Naive B cell (primary cell): Measurements from ENCODE around the gene PAPOLA. TPM values are rescaled to one million over a fixed set of nuclear protein-coding genes. Genes with fewer than 3 reads are reported as not detected.

Source experiments
- ATAC-seq, 2 donors: fragments of 150-1000 bp; cut with Tn5 transposase; 2 replicates each; pipeline ENCODE4 v1.10.0; 2021; ENCODE audit warnings: low read depth in 2 of 2, mild to moderate bottlenecking in 2 of 2, moderate library complexity in 2 of 2
- DNase-seq: peaks from one replicate; pipeline ENCODE4 v3.0.0; 2022
- H3K27ac Mint-ChIP-seq, 6 donors: one replicate each; pipeline ENCODE4 v1.8.0; 2020 to 2022; ENCODE audit warnings: mild to moderate bottlenecking in 6 of 6, mixed read lengths in 6 of 6, moderate library complexity in 5 of 6, inconsistent platforms in 2 of 6
- H3K27me3 Mint-ChIP-seq, 3 donors: one replicate each; pipeline ENCODE4 v1.8.0; 2021 to 2022; ENCODE audit warnings: mixed read lengths in 3 of 3, mild to moderate bottlenecking in 1 of 3
- H3K36me3 Mint-ChIP-seq, 2 donors: one replicate each; pipeline ENCODE4 v1.8.0; 2020 to 2022; ENCODE audit warnings: mixed read lengths in 2 of 2, inconsistent platforms in 1 of 2, mild to moderate bottlenecking in 1 of 2
- H3K4me1 Mint-ChIP-seq, 3 donors: one replicate each; pipeline ENCODE4 v1.8.0; 2020 to 2022; ENCODE audit warnings: mixed read lengths in 3 of 3, inconsistent platforms in 1 of 3, mild to moderate bottlenecking in 1 of 3, moderate library complexity in 1 of 3
- H3K4me3 Mint-ChIP-seq, 8 donors: one replicate each; pipeline ENCODE4 v1.8.0; 2020 to 2022; ENCODE audit warnings: mild to moderate bottlenecking in 8 of 8, mixed read lengths in 8 of 8, moderate library complexity in 8 of 8, inconsistent platforms in 2 of 8
- H3K9me3 Mint-ChIP-seq, 7 donors: one replicate each; pipeline ENCODE4 v1.8.0; 2020 to 2022; ENCODE audit warnings: mixed read lengths in 7 of 7, mild to moderate bottlenecking in 5 of 7, inconsistent platforms in 2 of 7, moderate library complexity in 1 of 7
- polyA plus RNA-seq, 6 donors: library from polyadenylated mRNA; unstranded; fragments of 300-500 nt; fragmentation: Illumina TruSeq; gene quantifications; one replicate each; pipeline ENCODE4 v1.2.3, GENCODE V29; 2021; ENCODE audit warnings: low read depth in 6 of 6

Gene PAPOLA
- polyA plus RNA-seq, 6 donors from 2014 or later, result 100 to 157 (median 128) TPM

GRCh38 chr14:96538097-96538989, 36.2 kb downstream of the PAPOLA start:
- ATAC-seq (no peak), DNase-seq (no peak)
- Mint-ChIP-seq H3K4me1 (peaks cover 0 to 3% (median 0%) of the 10 kb centered on the region in 3 donors), H3K9me3 (no peaks in the 10 kb centered on the region), H3K27me3 (no peaks in the 10 kb centered on the region), H3K4me3 (no peak overlapping the region), H3K27ac (peak overlapping the region in 2 of 6 donors; percentile 1 to 16), H3K36me3 (no peaks in the 10 kb centered on the region)

GRCh38 chr14:96538990-96539317, 36.8 kb downstream of the PAPOLA start:
- no peaks in the 10 kb centered on the region for H3K27me3 Mint-ChIP-seq
- H3K36me3 Mint-ChIP-seq, result no peaks in the 10 kb centered on the region
- peak overlapping the region in 1 of 6 donors; percentile 47 for H3K27ac Mint-ChIP-seq
- H3K9me3 Mint-ChIP-seq, result no peaks in the 10 kb centered on the region
- ATAC-seq, result no peak
- peaks cover 0 to 3% (median 0%) of the 10 kb centered on the region in 3 donors for H3K4me1 Mint-ChIP-seq
- no peak for DNase-seq
- no peak overlapping the region for H3K4me3 Mint-ChIP-seq

- Mint-ChIP-seq H3K4me1 (peaks cover 0 to 4% (median 0%) of the 10 kb centered on the region in 3 donors), H3K36me3 (peaks cover 14 to 27% of the 10 kb centered on the region in 2 donors), H3K27ac (peak overlapping the region in 5 of 6 donors; percentile 0 to 81 (median 40)), H3K4me3 (no peak overlapping the region), H3K27me3 (no peaks in the 10 kb centered on the region), H3K9me3 (no peaks in the 10 kb centered on the region)
- no peak for DNase-seq
- no peak for ATAC-seq
Measured at GRCh38 chr14:96554315-96554910, 52.2 kb downstream of the PAPOLA start.

- no peak for DNase-seq
- no peak for ATAC-seq
- Mint-ChIP-seq H3K4me3 (no peak overlapping the region), H3K36me3 (peaks cover 5 to 21% of the 10 kb centered on the region in 2 donors), H3K27ac (peak overlapping the region in 1 of 6 donors; percentile 17), H3K27me3 (no peaks in the 10 kb centered on the region), H3K4me1 (peaks cover 0 to 4% (median 0%) of the 10 kb centered on the region in 3 donors), H3K9me3 (no peaks in the 10 kb centered on the region)
Measured at GRCh38 chr14:96559571-96559970, 57.4 kb downstream of the PAPOLA start.

- no peak overlapping the region for H3K4me3 Mint-ChIP-seq
- no peaks in the 10 kb centered on the region for H3K27me3 Mint-ChIP-seq
- ATAC-seq, result no peak
- no peak overlapping the region for H3K27ac Mint-ChIP-seq
- H3K4me1 Mint-ChIP-seq, result peaks cover 0 to 3% (median 0%) of the 10 kb centered on the region in 3 donors
- DNase-seq, result no peak
- no peaks in the 10 kb centered on the region for H3K9me3 Mint-ChIP-seq
- H3K36me3 Mint-ChIP-seq, result peaks cover 10 to 21% of the 10 kb centered on the region in 2 donors
Measured at GRCh38 chr14:96564389-96564788, 62.2 kb downstream of the PAPOLA start.

- ATAC-seq (no peak), DNase-seq (no peak)
- Mint-ChIP-seq H3K36me3 (peaks cover 8 to 21% of the 10 kb centered on the region in 2 donors), H3K27me3 (no peaks in the 10 kb centered on the region), H3K9me3 (no peaks in the 10 kb centered on the region), H3K27ac (peak overlapping the region in 1 of 6 donors; percentile 52), H3K4me1 (peaks cover 0 to 3% (median 0%) of the 10 kb centered on the region in 3 donors), H3K4me3 (no peak overlapping the region)
Measured at GRCh38 chr14:96565811-96566210, 63.6 kb downstream of the PAPOLA start.

- H3K36me3 Mint-ChIP-seq, result peaks cover 5 to 19% of the 10 kb centered on the region in 2 donors
- DNase-seq, result no peak
Measured at GRCh38 chr14:96567289-96567899, 65.2 kb downstream of the PAPOLA start.

GRCh38 chr14:96568621-96569020, 66.4 kb downstream of the PAPOLA start:
- Mint-ChIP-seq H3K27me3 (no peaks in the 10 kb centered on the region), H3K9me3 (no peaks in the 10 kb centered on the region), H3K36me3 (peaks cover 11 to 13% of the 10 kb centered on the region in 2 donors), H3K27ac (peak overlapping the region in 1 of 6 donors; percentile 63), H3K4me1 (peaks cover 0 to 3% (median 0%) of the 10 kb centered on the region in 3 donors), H3K4me3 (no peak overlapping the region)
- DNase-seq (no peak), ATAC-seq (no peak)

More at GRCh38 chr14:96567289-96567899, 65.2 kb downstream of the PAPOLA start:
- Mint-ChIP-seq H3K9me3 (no peaks in the 10 kb centered on the region), H3K4me1 (peaks cover 0 to 3% (median 0%) of the 10 kb centered on the region in 3 donors), H3K4me3 (no peak overlapping the region), H3K27ac (peak overlapping the region in 1 of 6 donors; percentile 30), H3K27me3 (no peaks in the 10 kb centered on the region)
- ATAC-seq, result peak; percentile 50 to 51

GRCh38 chr14:96571311-96571710, 69.1 kb downstream of the PAPOLA start:
- no peak for ATAC-seq
- Mint-ChIP-seq H3K9me3 (no peaks in the 10 kb centered on the region), H3K27ac (no peak overlapping the region), H3K4me1 (peaks cover 14 to 20% (median 15%) of the 10 kb centered on the region in 3 donors), H3K27me3 (no peaks in the 10 kb centered on the region), H3K4me3 (no peak overlapping the region), H3K36me3 (peaks cover 5 to 6% of the 10 kb centered on the region in 2 donors)
- DNase-seq, result no peak

GRCh38 chr14:96573473-96574100, 71.4 kb downstream of the PAPOLA start:
- peak overlapping the region in 1 of 6 donors; percentile 74 for H3K27ac Mint-ChIP-seq

GRCh38 chr14:96574171-96574632, 72.0 kb downstream of the PAPOLA start:
- Mint-ChIP-seq H3K4me1 (peaks cover 20 to 34% (median 29%) of the 10 kb centered on the region in 3 donors), H3K27me3 (no peaks in the 10 kb centered on the region), H3K27ac (no peak overlapping the region), H3K4me3 (no peak overlapping the region), H3K36me3 (peaks cover 0 to 6% of the 10 kb centered on the region in 2 donors), H3K9me3 (no peaks in the 10 kb centered on the region)
- ATAC-seq, result no peak
- DNase-seq, result no peak

More at GRCh38 chr14:96573473-96574100, 71.4 kb downstream of the PAPOLA start:
- no peaks in the 10 kb centered on the region for H3K27me3 Mint-ChIP-seq
- no peak overlapping the region for H3K4me3 Mint-ChIP-seq
- peaks cover 0 to 6% of the 10 kb centered on the region in 2 donors for H3K36me3 Mint-ChIP-seq
- ATAC-seq (no peak), DNase-seq (no peak)
- no peaks in the 10 kb centered on the region for H3K9me3 Mint-ChIP-seq
- peaks cover 20 to 34% (median 29%) of the 10 kb centered on the region in 3 donors for H3K4me1 Mint-ChIP-seq

- Mint-ChIP-seq H3K4me1 (peaks cover 20 to 34% (median 29%) of the 10 kb centered on the region in 3 donors), H3K4me3 (no peak overlapping the region), H3K9me3 (no peaks in the 10 kb centered on the region), H3K36me3 (peaks cover 0 to 6% of the 10 kb centered on the region in 2 donors), H3K27ac (peak overlapping the region; percentile 11 to 95 (median 39)), H3K27me3 (no peaks in the 10 kb centered on the region)
- ATAC-seq (no peak), DNase-seq (no peak)
Measured at GRCh38 chr14:96574633-96575632, 72.8 kb downstream of the PAPOLA start.
